ENCODE measurements around the gene HECTD1.
"Not testable (repeated sequence)": the region's sequence is repeated elsewhere in the genome, so short reads cannot be mapped to it uniquely, and the experiment has no call there.

The HECTD1 gene

DNA sequence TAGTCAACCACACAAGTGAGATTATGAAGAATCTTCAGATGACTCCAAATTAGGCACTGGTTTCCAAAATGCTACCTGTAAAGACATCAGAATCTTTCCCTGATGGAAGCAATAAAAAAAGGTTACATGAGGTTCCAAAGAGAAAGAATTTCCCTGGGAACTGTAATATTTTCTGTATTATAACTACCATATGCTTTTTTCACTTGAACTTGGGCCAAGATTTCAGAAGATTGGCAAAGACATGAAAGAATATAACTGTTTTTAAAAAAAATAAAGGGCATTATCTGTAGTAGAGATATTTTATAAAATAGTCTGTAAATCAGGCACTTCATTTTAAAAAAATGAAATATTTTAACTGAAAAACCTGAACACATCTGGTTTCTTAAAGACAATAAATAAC lies 12.9 kb downstream of the HECTD1 start:
- no peak for DNase-seq (ENCODE audit: low read depth in 2 of 2)

DNA sequence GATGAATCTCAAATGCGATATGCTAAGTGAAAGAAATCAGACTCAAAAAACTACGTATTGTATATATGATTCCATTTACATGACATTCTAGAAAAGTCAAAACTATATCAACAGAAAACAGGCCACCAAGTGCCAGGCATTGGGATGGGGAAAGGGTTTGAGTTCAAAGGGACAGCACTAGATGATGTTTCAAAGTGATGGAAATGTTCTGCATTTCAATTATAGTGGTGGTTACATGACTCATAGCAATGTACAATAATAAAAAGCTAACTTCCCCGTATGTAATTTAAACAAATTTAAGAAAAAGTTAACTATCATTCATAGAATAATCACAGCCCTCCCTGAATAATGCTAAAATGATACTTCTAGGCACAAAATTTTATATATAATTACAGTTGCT lies 13.5 kb downstream of the HECTD1 start:
- no peak for DNase-seq (ENCODE audit: low read depth in 2 of 2)

DNA sequence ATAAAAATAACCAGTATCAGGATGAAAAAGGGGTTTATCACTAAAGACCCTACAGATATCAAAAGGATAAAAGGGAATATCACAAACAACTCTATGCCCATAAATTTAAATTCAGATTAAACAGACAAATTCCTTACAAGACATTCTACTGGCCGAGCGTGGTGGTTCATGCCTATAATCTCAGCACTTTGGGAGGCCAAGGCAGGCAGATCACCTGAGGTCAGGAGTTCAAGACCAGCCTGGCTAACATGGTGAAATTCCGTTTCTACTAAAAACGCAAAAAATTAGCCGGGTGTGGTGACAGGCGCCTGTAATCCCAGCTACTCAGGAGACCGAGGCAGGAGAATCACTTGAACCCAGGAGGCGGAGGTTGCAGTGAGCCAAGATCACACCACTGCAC lies 15.0 kb downstream of the HECTD1 start:
- DNase-seq (ENCODE audit: low read depth in 2 of 2) = not testable (repeated sequence)

GRCh38 chr14:31190717-31191263 lies 16.8 kb downstream of the HECTD1 start:
- no peak for DNase-seq (ENCODE audit: low read depth in 2 of 2)

DNA sequence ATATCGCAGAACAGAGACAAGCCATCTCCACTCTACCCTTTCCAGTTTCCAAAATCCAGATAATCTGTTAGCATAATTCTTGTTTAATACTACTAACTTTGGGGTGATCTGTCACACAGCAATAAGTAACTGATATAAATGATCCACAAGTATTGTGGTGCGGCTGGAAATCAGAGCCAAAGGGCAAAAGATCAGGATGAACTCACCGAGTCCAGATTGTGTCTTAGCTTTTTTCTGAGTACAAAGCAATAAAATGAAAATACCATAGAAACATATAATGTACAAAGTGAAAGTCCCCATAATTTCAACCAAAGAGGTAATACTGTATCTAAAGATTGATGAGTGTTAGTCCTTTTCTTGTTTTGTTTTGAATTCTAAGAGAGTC lies 17.4 kb downstream of the HECTD1 start:
- DNase-seq (ENCODE audit: low read depth in 2 of 2) = no peak

GRCh38 chr14:31189346-31190218 lies 18.0 kb downstream of the HECTD1 start:
- DNase-seq (ENCODE audit: low read depth in 2 of 2) = no peak

GRCh38 chr14:31188744-31189143 lies 18.8 kb downstream of the HECTD1 start:
- no peak for DNase-seq (ENCODE audit: low read depth in 2 of 2)

DNA sequence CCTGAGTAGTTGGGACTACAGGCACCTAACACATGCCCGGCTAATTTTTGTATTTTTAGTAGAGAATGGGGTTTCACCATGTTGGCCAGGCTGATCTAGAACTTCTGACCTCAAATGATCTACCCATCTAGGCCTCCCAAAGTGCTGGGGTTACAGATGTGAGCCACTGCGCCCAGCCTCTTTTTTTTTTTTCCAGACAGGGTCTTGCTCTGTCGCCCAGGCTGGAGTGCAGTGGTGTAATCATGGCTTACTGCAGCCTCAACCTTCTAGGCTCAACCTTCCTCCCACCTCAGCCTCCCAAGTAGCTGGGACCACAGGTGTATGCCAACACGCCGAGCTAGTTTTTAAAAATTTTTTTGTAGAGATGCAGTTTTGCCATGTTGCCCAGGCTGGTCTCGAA lies 25.6 kb downstream of the HECTD1 start:
- not testable (repeated sequence) for DNase-seq (ENCODE audit: low read depth in 2 of 2)

GRCh38 chr14:31181271-31181670 lies 26.3 kb downstream of the HECTD1 start:
- DNase-seq (ENCODE audit: low read depth in 2 of 2) = no peak

- DNase-seq (ENCODE audit: low read depth in 2 of 2) = no peak
Measured at GRCh38 chr14:31180299-31181051, 27.1 kb downstream of the HECTD1 start.

DNA sequence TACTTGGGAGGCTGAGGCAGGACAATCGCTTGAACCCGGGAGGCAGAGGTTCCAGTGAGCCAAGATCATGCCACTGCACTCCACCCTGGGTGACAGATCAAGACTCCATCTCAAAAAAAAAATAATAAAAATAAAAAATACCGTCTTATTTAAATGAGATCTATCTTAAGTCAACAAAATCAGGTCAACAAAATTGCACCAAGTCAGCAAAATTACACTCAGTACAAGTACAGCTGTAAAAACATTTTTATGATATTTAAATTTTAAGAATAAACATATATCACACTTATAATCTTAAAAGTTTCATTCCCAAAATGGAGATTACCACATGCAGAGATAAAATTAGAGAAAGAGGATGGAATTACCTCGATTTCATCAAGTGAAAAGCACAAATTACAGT lies 33.2 kb downstream of the HECTD1 start:
- DNase-seq (ENCODE audit: low read depth in 2 of 2) = no peak

DNA sequence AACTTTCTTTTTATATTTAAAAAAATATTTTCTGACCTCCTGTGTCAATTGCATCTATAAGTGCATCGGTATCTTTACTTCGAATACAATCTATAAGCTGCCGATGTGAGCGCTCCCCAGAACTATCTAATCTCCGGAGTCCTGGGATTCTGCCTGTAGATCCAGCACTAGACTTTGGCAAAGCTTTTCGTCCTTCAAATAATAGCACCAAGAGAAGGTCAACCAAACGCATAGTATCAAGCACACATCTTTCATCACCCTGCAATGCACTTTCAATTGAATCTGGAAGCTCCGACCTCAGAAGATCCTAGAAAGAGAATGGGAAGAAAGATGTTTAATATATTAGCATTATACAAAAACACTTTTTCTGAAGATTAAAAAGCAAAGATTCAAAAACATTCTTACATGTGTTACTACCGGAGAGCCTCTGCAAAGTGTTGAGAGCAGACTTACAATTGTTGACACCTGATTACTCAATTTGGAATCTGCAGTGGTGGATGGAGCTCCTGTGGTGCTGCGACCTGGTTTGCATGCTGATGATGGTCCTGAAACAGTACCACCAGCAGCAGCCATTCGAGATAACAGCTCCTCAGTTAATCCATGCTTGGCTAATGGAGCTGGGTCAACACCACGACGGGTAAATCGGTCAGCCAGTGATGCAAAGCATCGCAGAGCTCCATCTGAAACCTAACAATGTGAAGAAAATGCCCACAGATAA lies 34.3 kb downstream of the HECTD1 start:
- no peak for DNase-seq (ENCODE audit: low read depth in 2 of 2)

- DNase-seq (ENCODE audit: low read depth in 2 of 2) = no peak
Measured at GRCh38 chr14:31172084-31172483, 35.5 kb downstream of the HECTD1 start.

DNA sequence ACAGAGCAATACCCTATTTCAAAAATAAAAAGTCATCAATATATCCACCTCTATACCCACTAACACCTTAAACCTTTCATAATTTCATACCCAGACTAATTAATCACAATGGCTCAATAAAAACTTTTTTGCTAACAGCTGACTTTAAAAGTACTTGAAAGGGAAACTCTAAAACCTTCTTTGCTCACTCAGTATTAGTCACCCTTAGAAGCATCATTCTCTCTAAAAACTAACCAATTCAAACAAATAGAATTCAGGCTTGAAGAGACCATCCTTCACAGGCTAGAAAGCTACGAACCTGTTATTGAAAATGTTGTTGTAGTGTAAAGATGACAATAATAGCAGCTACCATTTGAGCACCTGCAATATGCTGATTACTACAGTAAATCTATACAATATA lies 37.2 kb downstream of the HECTD1 start:
- no peak for DNase-seq (ENCODE audit: low read depth in 2 of 2)

- no peak for DNase-seq (ENCODE audit: low read depth in 2 of 2)
Measured at GRCh38 chr14:31169877-31170276, 37.7 kb downstream of the HECTD1 start.

- DNase-seq (ENCODE audit: low read depth in 2 of 2) = no peak
Measured at GRCh38 chr14:31167032-31167431, 40.6 kb downstream of the HECTD1 start.

GRCh38 chr14:31166271-31166561 lies 41.4 kb downstream of the HECTD1 start:
- DNase-seq (ENCODE audit: low read depth in 2 of 2) = no peak

DNA sequence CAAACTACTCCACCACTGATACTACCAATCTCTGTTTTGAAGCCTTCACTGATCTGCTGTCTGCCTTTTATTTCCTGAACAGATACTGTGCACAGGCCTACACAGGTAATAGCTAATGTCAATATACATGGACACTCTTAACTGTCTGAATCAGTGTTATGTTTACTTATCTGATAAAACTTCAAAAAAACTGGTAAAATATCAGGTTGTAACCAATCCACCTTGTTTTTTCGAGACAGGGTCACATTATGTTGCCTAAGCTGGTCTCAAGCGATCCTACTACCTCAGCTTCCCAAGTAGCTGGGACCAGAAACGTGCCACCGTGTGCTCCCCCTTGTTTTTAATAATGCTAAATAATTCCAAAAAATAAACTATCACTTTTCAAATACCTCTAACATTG lies 43.5 kb downstream of the HECTD1 start:
- DNase-seq (ENCODE audit: low read depth in 2 of 2) = no peak

DNA sequence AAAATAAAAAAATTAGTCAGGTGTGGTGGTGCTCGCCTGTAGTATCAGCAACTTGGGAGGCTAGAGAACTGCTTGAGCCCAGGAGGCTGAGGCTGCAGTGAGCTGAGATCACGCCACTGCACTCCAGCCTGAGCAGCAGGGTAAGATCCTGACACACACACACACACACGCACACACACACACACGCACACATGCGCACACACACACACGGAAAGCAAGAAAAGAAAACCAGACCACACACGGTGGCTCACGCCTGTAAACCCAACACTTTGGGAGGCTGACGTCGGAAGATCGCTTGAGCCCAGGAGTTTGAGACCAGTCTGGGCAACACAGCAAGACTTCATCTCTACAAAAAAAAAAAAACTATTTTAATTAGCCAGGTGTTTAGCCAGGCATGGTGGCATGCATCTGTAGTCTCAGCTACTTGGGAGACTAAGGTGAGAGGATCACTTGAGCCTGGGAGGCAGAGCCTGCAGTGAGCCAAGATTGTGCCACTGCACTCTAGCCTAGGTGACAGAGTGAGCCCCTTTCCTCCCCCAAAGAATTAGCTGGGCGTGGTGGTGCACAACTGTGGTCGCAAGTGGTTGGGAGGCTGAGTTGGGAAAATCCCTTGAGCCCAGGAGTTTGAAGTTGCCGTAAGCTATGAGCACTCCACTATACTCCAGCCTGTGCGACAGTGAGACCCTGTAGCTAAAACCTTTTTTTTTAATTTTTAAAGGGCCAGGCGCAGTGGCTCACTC lies 44.5 kb downstream of the HECTD1 start:
- no peak for DNase-seq (ENCODE audit: low read depth in 2 of 2)

DNA sequence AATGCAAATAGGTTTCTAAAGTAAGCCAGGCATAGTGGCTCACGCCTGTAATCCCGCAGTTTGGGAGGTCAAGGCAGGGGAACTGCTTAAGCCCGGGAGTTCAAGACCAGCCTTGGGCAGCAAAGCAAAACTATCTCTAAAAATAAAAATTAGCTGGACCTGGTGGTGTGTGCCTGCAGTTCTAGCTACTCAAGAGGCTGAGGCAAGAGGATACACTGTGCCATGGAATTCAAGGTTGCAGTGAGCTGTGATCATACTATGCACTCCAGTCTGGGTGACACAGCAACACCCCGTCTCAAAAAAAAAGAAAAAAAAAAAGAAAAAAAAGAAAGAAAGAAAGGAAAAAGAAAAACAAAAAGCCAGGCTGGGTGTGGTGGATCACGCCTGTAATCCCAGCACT lies 46.3 kb downstream of the HECTD1 start:
- DNase-seq (ENCODE audit: low read depth in 2 of 2) = no peak

GRCh38 chr14:31159682-31160296 lies 47.8 kb downstream of the HECTD1 start:
- no peak for DNase-seq (ENCODE audit: low read depth in 2 of 2)

Data from stimulated activated CD4-positive, alpha-beta T cell treated with anti-CD3 and anti-CD28 coated beads, Interleukin-12 subunit alpha, Interleukin-12 subunit beta, amount 100 ng/mL, for 24 hours (primary cell).